HG02759 (cell line): ENCODE measurements around the gene ZKSCAN4.

ENCODE experiments used
- ATAC-seq: cut with Tn5 transposase; IDR thresholded peaks from one replicate; pipeline ENCODE4 v1.9.1; 2021; ENCODE audit warnings: mild to moderate bottlenecking, moderate library complexity; ENCODE audit not compliant: unreplicated experiment

The ZKSCAN4 gene

DNA sequence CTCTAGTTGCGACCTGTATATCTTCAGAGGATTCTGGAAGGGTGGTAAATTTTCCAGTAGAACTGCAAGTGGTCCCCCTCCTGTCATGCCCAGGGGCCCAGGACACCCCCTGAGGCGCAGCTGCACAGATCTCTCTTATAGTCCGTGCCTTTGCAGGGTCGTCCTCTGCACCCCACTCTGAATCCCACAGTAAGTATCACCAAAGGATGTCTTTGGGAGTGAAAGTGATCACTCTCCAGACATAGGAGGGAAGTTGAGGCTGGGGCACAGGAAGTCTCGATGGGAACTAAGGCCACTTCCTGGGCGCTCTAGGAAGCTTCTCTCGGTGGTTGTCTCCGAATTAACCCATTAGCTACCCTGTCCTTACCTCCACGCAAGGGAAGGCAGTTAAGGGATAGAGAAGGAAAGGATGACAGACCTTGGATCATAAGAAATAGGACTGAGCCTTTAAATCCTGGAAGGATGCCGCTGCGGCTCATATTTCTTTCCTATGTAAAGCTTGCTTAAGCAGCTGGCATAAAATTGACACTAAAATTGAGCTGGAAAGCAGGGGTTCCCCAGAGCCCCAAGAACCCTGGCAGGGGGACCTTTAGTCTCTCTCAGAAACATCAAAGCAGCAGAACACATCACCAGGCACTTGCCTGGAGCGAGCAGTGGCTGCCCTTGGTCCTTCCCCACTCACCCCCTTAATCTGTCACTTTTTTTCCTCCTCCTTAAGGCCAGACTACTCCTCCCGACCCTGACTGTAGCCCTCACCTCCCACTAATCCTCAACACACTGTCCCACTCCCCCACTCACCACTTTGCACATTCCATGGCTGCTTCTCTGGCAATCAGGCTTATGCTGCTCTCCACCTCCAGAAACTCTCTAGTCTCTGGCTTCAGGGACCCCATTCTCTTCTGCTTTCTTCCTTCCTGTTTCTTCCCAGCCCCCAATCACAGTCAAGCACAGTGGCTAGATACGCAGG lies at the start of gene ZKSCAN4:
TSS of gene ZKSCAN4 (minus strand) at position 261 of the 967 bp plus-strand sequence. CDS start 289 bp downstream, outside the sequence.
- ATAC-seq, result peak; percentile 82

DNA sequence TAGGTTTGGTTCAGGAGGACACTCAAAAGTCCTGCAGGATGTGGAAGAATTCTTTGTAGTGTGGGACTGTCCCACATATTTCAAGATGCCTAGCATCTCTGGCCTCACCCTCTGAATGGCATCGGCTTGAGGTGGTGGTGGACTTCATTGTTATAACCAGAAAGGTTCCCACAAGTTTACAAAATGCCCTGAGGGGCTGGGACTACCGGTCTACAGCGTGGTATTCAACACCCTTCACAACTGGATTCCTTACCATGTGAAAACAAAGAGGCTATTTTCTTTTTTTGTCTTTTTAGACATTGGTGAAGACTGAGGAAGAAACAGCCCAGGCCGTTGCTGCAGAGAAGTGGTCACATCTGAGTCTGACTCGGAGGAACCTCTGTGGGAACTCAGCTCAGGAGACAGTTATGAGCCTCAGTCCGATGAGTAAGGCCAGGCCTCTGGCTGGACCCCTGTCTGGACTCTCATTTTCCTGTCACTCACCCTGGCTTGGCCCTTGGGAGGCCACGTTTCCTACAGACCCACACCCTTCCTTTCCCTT lies 44.5 kb upstream of the ZKSCAN4 start:
- ATAC-seq, result no peak

DNA sequence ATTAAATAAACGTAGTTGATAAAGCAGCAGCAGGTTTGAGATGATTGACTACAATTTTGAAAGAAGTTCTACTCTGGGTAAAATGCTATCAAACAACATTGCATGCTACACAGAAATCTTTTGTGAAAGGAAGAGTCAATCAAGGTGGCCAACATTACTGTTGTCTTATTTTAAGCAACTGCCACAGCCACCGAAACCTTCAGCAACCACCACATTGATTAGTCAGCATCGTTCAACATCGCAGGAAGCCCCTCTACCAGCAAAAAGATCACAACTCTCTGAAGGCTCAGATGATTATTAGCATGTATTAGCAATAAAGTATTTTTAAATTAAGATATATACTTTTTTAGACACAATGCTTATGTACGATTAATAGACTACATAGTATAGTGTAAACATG lies 43.3 kb upstream of the ZKSCAN4 start:
- no peak for ATAC-seq

DNA sequence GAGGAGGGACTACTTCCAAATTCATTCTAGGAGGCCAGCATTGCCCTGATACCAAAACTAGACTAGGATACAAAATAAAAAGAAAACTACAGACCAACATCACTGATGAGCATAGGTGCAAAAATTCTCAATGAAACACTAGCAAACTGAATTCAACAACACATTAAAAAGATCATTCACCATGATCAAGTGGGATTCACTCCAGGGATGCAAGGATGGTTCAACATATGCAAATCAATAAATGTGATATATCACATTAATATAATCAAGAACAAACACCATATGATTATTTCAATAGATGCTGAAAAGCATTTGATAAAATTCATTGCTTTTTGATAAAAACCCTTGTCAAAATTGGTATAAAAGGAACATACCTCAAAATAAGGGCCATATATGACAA lies 39.5 kb upstream of the ZKSCAN4 start:
- ATAC-seq, result no peak

DNA sequence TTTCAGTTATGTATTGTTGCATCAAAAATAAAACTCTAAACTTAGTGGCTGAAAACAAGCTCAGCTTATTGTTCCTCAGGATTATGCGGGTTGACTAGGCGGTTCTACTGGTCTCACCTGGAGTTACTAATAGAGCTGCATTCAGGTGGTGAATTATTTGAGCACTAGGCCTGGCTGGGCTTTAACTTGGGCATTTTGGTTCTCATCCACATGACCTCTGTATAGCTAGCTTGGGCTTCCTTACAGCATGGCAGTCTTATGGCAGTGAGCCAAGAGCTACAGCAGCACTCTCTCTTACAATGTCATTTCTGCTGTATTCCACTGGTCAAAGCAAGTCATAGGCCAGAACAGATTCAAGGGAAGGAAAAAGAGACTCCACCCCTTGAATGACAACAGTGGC lies 30.9 kb upstream of the ZKSCAN4 start:
- no peak for ATAC-seq

DNA sequence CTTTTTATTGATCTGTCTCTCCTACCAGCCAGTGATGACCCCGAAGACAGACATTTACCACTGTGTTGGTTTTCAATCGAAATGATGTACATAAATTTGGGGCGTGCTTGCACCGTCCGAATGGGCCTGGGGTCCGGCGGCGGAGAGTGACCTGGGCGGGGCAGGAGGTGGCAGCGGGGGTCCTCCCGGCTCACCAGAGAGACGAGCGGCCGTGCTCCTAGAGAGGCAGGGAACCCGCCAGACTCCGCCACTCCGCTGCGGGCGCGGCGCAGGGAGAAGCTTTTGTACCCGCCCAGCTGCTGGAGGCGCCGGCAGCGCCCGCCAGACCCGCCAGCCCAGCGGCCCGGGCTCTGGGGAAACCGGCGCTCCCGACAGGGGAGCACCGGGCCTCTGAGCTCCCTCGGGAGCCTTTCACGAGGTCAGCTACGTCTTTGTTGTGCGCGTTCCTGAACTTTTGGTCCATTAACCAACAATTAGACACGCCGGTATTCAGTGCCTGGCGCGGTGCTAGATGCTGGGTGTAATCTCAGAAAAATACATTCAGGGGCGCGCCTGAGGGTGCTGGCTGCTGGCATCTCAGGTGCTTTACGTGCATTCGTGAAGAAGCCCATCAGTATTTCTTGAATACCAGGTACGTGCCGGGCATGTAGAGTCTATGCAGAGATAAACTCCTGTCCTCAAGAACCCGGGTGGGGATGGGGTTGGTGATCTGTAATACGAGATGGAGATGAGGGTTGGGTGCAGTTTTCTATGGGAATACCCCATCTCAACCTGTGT lies 29.4 kb upstream of the ZKSCAN4 start, which contains the start of gene PGBD1:
TSS of gene PGBD1 (plus strand) at position 285 of the 777 bp plus-strand sequence. CDS start 2,242 bp downstream, outside the sequence.
- ATAC-seq, result peak; percentile 89

DNA sequence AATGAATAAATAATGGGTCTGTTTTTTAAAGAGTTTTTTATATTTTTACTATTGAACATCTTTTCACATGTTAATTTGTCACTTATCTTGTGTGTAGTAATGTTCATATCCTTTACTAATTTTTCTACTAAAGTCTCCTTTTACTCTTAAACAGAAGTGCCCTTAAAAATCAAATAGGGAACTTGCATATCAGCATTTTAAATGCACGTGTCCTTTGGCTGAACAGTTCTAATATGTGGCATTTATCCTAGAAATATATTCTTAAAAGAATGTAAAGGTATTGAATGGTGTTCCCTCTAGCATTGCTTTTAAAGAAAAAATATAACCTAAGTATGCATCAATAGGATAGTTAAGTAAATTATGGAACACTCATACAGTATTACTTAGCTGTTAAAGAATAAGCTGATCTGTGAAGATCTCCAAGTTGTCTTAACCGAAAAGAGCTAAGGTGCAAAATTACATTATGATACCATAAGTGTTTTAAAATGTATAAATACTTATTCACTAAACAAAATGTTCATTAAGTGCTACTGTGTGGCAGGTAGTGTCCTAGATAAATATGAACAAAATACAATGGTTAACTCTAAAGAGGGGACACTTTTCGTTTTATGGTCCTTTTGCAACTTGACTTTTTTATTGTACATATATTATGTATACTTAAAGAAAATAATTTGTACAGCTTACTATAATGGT lies 28.7 kb upstream of the ZKSCAN4 start:
- no peak for ATAC-seq

DNA sequence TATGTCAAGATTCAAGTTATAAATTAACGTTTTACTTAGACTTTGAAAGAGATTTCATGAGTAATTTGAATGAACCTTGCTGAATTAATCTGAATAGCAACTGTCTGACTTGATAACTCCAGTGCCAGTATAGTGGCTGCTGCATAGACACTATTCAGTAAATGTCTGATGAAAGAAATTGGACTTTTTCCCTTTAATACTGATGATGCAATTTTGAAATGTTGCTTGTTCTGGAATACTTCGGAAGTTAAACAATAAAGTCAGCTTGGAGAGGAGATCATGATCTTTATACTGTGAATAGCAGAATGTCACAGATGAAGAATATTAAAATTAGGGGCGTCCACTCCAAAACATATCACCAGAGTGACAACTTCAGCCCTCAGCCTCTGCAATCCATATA lies 25.7 kb upstream of the ZKSCAN4 start:
- ATAC-seq, result no peak

DNA sequence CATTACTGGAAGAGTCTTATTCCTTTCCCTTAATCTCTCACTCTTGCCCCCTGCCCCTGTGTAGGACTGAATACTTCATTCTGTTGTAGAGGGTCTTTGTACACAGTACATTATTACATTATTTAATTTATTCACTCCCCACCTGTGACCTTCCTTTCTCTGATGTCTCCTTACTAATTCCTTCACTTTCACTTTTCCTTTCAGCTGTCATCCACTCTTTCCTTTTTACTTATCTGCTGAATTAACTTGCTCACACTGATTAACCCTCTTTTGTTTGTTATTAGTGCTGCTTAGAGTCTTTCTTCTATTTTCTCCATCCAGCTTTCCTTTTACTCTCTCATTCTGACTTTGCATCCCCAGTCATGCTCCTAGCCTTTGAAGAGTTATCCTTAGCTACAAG lies 22.8 kb upstream of the ZKSCAN4 start:
- ATAC-seq, result no peak

DNA sequence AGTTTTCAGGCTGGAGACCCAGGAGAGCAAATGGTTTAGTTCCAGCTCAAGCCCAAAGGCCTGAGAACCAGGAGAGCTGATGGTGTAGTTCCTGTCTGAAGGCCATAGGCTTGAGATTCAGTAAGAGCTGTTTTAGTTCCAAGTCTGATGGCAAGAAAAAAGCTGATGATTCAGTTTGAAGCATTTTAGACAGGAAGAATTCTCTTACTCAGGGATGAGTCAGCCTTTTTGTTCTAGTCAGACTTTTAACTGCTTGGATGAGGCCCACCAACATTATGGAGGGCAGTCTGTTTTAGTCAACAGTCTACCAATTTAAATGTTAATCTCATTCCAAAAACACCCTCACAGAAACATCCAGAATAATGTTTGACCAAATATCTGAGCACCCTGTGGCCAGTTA lies 17.4 kb upstream of the ZKSCAN4 start:
- no peak for ATAC-seq

DNA sequence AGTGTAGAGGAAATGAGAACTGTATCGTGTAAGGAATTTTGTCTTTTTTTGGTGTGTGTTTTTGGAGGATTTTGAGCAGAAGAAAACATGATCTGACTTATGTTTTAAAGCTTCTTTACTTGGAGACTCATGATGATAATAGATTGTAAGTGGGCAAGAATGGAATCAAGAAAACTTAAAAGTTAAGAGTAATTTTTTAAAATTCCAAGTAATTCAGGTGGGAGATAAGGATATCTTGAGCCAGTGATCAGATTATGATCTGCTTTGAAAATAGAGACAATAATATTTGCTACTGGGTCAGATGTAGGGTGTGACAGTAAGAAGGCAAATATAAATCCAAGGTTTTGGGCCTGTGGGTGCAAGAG lies 15.6 kb upstream of the ZKSCAN4 start:
- no peak for ATAC-seq

DNA sequence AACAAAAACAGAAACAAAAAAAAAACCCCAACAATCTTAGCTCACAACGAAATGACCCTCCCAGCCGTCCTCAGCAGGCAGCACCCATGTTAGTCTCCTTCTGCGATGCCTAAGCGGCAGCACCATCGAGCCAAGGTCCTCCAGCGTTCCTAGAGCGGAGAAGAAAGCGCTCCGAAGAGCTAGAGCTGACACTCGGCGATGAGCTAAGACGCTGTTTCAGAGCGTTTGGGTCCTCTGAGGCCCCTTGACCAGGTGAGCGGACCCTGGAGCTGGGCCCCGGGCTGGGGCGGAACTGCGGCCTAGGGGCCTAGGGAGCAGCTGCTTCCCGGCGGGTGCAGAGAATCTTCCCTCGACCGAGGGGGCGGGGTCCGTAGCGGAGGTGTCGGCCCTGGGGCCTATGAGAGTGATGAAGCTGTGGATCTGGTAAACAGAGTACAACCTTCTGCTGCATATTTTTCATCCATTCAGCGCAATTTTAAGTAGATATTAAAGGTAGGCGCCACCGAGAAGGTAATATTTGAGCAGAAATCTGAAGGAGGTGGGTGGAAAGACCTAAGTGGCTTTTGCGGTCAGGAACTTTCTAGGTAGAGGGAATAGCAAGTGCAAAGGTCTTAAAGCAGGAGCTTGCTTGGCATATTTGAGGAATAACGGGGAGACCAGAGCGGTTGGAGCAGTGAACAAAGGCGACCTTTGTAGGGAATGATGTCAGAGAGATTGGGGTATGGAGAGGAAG lies 15.1 kb upstream of the ZKSCAN4 start, which contains the start of gene ZSCAN26:
TSS of gene ZSCAN26 (plus strand) at position 182 of the 733 bp plus-strand sequence. CDS start 4,777 bp downstream, outside the sequence.
- peak; percentile 93 for ATAC-seq

DNA sequence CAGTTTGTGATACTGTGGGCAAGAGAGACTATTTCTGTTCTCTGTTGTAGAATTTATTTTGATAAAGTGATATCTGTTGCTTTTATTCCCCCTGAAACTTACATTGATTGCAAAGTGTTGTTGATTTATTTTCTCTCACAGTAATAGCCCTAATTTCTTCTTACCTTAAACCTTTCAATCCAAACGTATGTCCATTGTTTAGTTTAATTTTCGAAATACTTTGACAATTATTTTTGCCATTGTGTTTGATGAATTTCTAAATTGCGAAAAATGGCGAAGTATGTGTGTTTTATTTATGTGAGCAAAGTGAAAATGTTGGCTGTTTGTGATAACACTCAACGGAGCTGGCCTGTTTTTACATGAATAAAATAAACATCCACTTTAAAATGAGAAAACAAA lies 14.5 kb upstream of the ZKSCAN4 start:
- ATAC-seq, result no peak

DNA sequence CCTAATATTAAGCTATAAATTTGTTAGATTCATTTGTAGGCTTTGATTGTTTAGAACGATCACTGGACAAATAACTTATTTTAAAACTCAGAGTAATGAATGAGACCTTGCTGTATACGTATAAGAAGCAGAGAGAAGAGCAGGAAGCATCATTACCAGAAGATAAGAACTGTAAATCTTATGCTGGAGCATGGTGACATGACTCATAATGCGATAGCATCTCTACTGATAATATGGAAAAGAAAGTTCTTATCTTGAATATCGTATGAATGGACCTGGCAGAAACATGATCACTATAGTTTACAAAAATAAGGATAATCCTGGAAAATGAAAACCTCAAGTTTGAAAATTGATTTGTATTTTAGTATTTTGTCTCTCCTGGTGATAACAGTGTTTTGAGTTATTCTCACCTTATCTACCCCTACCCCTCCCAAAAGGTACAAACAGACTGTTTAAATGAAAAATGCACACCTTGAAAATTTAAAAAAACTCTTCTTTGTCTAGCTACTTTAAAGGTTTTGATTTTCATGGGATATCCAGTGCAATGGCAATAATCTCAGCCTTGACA lies 12.8 kb upstream of the ZKSCAN4 start:
- no peak for ATAC-seq

DNA sequence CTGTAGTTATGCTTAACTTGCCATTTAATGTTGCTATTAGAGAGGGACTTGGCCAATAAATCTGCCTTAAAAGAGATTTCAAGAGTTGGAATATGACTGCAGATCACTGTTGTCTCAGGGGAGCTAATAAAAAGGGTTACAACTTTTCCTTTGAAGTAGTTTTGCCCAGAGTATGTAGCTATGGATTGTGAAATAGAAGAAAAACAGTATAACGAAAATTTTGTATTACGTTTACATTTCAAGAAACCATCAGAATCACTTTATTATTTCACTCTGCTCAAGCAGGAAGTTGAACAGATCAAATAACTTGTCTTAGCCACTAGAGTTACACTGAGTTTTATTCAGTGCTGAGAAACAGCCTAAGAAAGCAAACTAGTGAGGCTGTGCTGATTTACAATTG lies 11.9 kb upstream of the ZKSCAN4 start:
- ATAC-seq, result no peak

DNA sequence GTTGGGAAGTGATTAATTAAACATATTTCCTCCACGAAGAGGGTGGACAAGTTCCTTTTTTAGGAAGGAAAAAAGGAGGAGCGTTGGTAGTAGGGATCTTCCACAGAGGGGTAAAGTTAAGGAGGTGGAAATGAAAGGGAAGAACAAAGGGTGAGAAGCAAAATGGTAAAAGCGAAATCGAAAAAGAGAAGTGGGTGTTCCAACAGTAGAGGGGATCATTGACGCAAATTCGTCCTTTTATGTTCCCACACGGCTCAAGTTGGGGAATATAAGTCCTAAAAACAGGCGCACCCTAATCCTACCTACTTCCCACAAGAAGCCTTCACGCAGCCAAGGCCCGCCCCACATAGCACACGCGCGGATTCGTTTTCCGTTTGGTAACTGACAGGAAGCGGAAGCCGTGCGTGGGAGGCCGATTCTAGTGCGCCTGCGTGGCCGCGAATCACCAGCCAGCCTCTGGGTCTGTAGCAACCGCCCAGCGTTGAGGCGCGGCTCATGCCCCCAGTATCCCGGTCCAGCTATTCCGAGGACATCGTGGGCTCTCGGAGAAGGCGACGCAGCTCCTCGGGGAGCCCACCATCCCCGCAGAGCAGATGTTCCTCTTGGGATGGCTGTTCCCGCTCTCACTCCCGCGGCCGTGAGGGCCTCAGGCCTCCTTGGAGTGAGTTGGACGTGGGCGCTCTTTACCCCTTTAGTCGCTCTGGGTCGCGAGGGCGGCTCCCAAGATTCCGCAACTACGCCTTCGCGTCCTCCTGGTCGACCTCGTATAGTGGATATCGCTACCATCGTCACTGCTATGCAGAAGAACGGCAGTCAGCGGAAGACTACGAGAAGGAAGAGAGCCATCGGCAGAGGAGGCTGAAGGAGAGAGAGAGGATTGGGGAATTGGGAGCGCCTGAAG lies 7.1 kb upstream of the ZKSCAN4 start, which contains the start of gene NKAPL:
TSS of gene NKAPL (plus strand) at position 421 of the 901 bp plus-strand sequence. CDS start at position 496, 75 bp downstream.
- no peak for ATAC-seq

DNA sequence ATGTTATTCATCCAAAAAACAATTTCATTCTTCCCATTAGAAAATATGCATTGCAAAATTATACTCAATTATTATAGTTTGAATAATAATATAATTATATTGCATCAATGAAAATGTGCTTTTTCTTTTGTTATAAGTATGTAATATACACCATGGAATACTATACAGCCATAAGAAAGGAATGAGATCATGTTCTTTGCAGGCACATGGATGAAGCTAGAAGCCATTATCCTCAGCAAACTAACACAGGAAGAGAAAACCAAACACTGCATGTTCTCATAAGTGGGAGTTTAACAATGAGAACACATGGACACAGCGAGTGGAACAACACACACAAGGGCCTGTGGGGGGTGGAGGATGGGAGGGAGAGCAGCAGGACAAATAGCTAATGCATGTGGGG lies 5.0 kb upstream of the ZKSCAN4 start:
- ATAC-seq, result no peak

DNA sequence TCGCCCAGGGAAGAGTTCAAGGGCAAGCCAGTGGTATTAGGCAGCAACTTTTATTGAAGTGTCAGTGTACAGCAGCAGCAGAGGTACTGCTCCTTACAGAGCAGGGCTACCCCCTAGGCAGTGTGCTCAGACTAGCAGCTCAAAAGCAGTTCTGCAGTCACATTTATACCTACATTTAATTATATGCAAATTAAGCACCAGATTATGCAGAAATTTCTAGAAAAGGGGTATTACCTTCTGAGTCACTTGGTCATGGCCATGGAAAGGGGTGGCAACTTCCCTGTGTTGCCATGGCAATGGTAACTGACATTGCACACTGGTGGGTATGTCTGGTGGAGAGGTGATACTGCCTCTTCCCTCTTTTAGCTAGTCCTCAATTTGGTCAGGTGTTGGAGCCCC lies 2.1 kb upstream of the ZKSCAN4 start:
- ATAC-seq, result no peak

DNA sequence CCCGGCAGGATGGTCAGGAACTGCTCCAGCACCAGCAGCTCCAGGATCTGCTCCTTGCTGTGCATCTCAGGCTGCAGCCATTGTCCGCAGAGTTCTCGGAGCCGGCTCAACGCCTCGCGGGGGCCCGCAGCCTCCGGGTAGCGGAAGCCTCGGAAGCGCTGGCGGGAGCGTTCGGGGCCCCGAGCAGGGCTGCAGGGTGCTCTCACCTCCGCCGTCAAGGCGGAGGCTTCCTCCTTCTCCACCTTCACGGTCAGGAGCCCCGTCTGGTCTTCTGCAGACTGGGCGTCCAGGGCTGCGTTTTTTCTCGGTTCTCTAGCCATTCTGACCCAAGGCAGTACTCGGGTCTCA lies 434 bp downstream of the ZKSCAN4 start:
- peak; percentile 55 for ATAC-seq
